ENCODE data around the gene GRHL1. TPM values are rescaled to one million over a fixed set of nuclear protein-coding genes. Genes with fewer than 3 reads are reported as not detected.

GRHL1 gene
- total and polyA plus RNA-seq, 4 donors: 3.6 to 13.7 (median 6.1) TPM

- no peaks in the 10 kb centered on the region for H3K4me1 ChIP-seq (ENCODE audit: control insufficient read depth in 4 of 4, insufficient read depth in 4 of 4, low read length in 3 of 4)
- no peak overlapping the region for H3K4me3 ChIP-seq (ENCODE audit: low read depth in 1 of 3, low read length in 3 of 3)
- TF ChIP-seq ZBTB33 (IDR thresholded peaks at IDR 0.05): no peak
- TF ChIP-seq ATF3 (IDR thresholded peaks at IDR 0.05): no peak
- no peak for TF ChIP-seq HNF4G (IDR thresholded peaks at IDR 0.05)
- TF ChIP-seq SP1 (IDR thresholded peaks at IDR 0.05): no peak
- TF ChIP-seq MAX (IDR thresholded peaks at IDR 0.05): no peak
- no peak for TF ChIP-seq TAF1 (conservative IDR thresholded peaks at IDR 0.05)
- no peak for TF ChIP-seq FOXA2 (IDR thresholded peaks at IDR 0.05)
- no peak for TF ChIP-seq REST (IDR thresholded peaks at IDR 0.05)
- TF ChIP-seq JUND (IDR thresholded peaks at IDR 0.05): no peak
- no peak for TF ChIP-seq EGR1 (IDR thresholded peaks at IDR 0.05; ENCODE audit: low read depth in 2 of 2)
- TF ChIP-seq RAD21 (IDR thresholded peaks at IDR 0.05): no peak
- TF ChIP-seq NR2F2 (IDR thresholded peaks at IDR 0.05): no peak
- TF ChIP-seq RXRA (IDR thresholded peaks at IDR 0.05): no peak
- no peak for TF ChIP-seq GABPA (IDR thresholded peaks at IDR 0.05 in 1 of 2, conservative IDR thresholded peaks at IDR 0.05 in 1 of 2)
- TF ChIP-seq FOXA1 (IDR thresholded peaks at IDR 0.05): no peak
- H3K9ac ChIP-seq (ENCODE audit: low read depth in 1 of 2, low read length in 2 of 2): no peak overlapping the region
- no peak for DNase-seq (ENCODE audit: low spot score)
- WGBS: 68% methylated on average over 9 of the region's 9 CpGs
- H3K36me3 ChIP-seq (ENCODE audit: control insufficient read depth in 4 of 4, insufficient read depth in 3 of 4, low read depth in 1 of 4, low read length in 3 of 4): peaks cover 0 to 2% (median 0%) of the 10 kb centered on the region in 4 donors
- no peaks in the 10 kb centered on the region for H3K27me3 ChIP-seq (ENCODE audit: control insufficient read depth in 4 of 4, insufficient read depth in 4 of 4, low read length in 3 of 4)
- H3K9me3 ChIP-seq (ENCODE audit: control insufficient read depth in 4 of 4, low read length in 3 of 4): no peaks in the 10 kb centered on the region
- H3K27ac ChIP-seq (ENCODE audit: low read depth in 1 of 2, low read length in 2 of 2): no peak overlapping the region
These were observed 11.7 kb upstream of the GRHL1 start for GRCh38 chr2:9939587-9940485.

GRCh38 chr2:9941196-9941995, 10.1 kb upstream of the GRHL1 start:
- Histone ChIP-seq H3K36me3 (ENCODE audit: control insufficient read depth in 4 of 4, insufficient read depth in 3 of 4, low read depth in 1 of 4, low read length in 3 of 4) (no peaks in the 10 kb centered on the region), H3K4me3 (ENCODE audit: low read depth in 1 of 3, low read length in 3 of 3) (no peak overlapping the region), H3K27ac (ENCODE audit: low read depth in 1 of 2, low read length in 2 of 2) (no peak overlapping the region), H3K4me1 (ENCODE audit: control insufficient read depth in 4 of 4, insufficient read depth in 4 of 4, low read length in 3 of 4) (no peaks in the 10 kb centered on the region), H3K9ac (ENCODE audit: low read depth in 1 of 2, low read length in 2 of 2) (no peak overlapping the region), H3K9me3 (ENCODE audit: control insufficient read depth in 4 of 4, low read length in 3 of 4) (no peaks in the 10 kb centered on the region), H3K27me3 (ENCODE audit: control insufficient read depth in 4 of 4, insufficient read depth in 4 of 4, low read length in 3 of 4) (no peaks in the 10 kb centered on the region)
- WGBS: 81% methylated on average over 13 of the region's 13 CpGs
- no peak for DNase-seq (ENCODE audit: low spot score)
- TF ChIP-seq HNF4A (conservative IDR thresholded peaks at IDR 0.05): no peak
- no peak for TF ChIP-seq HNF4G (IDR thresholded peaks at IDR 0.05)
- TF ChIP-seq JUND (IDR thresholded peaks at IDR 0.05): no peak
- no peak for TF ChIP-seq ATF3 (IDR thresholded peaks at IDR 0.05)
- no peak for TF ChIP-seq MAX (IDR thresholded peaks at IDR 0.05)
- no peak for TF ChIP-seq RAD21 (IDR thresholded peaks at IDR 0.05)
- no peak for TF ChIP-seq EGR1 (IDR thresholded peaks at IDR 0.05; ENCODE audit: low read depth in 2 of 2)

Measured in liver (tissue), 9 donors.